Hepatocyte (in vitro differentiated cells): Measurements from ENCODE around the gene HDGFL2.

Source experiments
- CTCF ChIP-seq: fragments of 200-600 bp; sonication (generic); IDR thresholded peaks from 2 replicates; pipeline ENCODE4 v1.5.1; 2016; ENCODE audit warnings: antibody characterized with exemption, mild to moderate bottlenecking; ENCODE audit not compliant: poor library complexity
- EZH2 ChIP-seq: fragments of 200-600 bp; sonication (generic); IDR thresholded peaks from 2 replicates; pipeline ENCODE4 v1.6.1; 2016; ENCODE audit warnings: antibody characterized with exemption, mild to moderate bottlenecking, borderline replicate concordance
- EZH2phosphoT487 ChIP-seq: fragments of 200-600 bp; sonication (generic); IDR thresholded peaks from one replicate; pipeline ENCODE4 v1.6.1; 2018; ENCODE audit warnings: antibody characterized with exemption, mild to moderate bottlenecking, low read depth, moderate library complexity; ENCODE audit not compliant: unreplicated experiment, severe bottlenecking

GRCh38 chr19:4501691-4502090 lies 29.6 kb downstream of the HDGFL2 start:
- TF ChIP-seq CTCF (no peak), EZH2 (no peak), EZH2phosphoT487 (no peak)
